SK-N-SH treated with all-trans-retinoic acid at 6 μM for 48 hours (cell line): ENCODE data around the gene FANCC.

Experiments
- ATAC-seq: fragments of 200-7000 bp; cut with Tn5 transposase; 3 replicates; pipeline ENCODE4 v1.9.1; 2020; ENCODE audit warnings: mild to moderate bottlenecking, moderate library complexity
- ARNTL ChIP-seq: fragments of 450-650 bp; formaldehyde crosslinking; IDR thresholded peaks from 2 replicates; pipeline ENCODE4 v1.5.0; 2020; ENCODE audit warnings: low read depth, mild to moderate bottlenecking, moderate library complexity, borderline replicate concordance
- BACH2 ChIP-seq: fragments of 250-450 bp; sonication (Bioruptor Pico); IDR thresholded peaks from 2 replicates; pipeline ENCODE4 v1.9.0; 2021; ENCODE audit warnings: mild to moderate bottlenecking, borderline replicate concordance
- CSDC2 ChIP-seq: fragments of 250-450 bp; sonication (Bioruptor Pico); IDR thresholded peaks from 2 replicates; pipeline ENCODE4 v1.5.0; 2020; ENCODE audit warnings: mild to moderate bottlenecking, moderate library complexity
- ESRRG ChIP-seq: fragments of 250-450 bp; sonication (Bioruptor Pico); IDR thresholded peaks from 2 replicates; pipeline ENCODE4 v1.6.1; 2021; ENCODE audit warnings: mild to moderate bottlenecking
- GLIS3 ChIP-seq: fragments of 250-450 bp; sonication (Bioruptor Pico); IDR thresholded peaks from 2 replicates; pipeline ENCODE4 v1.5.0; 2020; ENCODE audit warnings: mild to moderate bottlenecking, moderate library complexity
- ISL1 ChIP-seq: fragments of 250-450 bp; sonication (Bioruptor Pico); IDR thresholded peaks from 2 replicates; pipeline ENCODE4 v2.1.2; 2022; ENCODE audit warnings: mild to moderate bottlenecking, moderate library complexity
- OSR1 ChIP-seq: fragments of 250-450 bp; sonication (Bioruptor Pico); IDR thresholded peaks from 2 replicates; pipeline ENCODE4 v1.8.0; 2022; ENCODE audit warnings: moderate library complexity, mild to moderate bottlenecking, inconsistent platforms
- PPARA ChIP-seq: fragments of 250-450 bp; sonication (Bioruptor Pico); IDR thresholded peaks from 2 replicates; pipeline ENCODE4 v1.5.0; 2020; ENCODE audit warnings: mild to moderate bottlenecking, borderline replicate concordance
- RARB ChIP-seq: fragments of 250-450 bp; sonication (Bioruptor Pico); IDR thresholded peaks from 2 replicates; pipeline ENCODE4 v1.8.0; 2021; ENCODE audit warnings: mild to moderate bottlenecking, moderate library complexity
- SNAI2 ChIP-seq: fragments of 250-450 bp; sonication (Bioruptor Pico); IDR thresholded peaks from 2 replicates; pipeline ENCODE4 v1.5.0; 2020; ENCODE audit warnings: mild to moderate bottlenecking, moderate library complexity
- TCF4 ChIP-seq: fragments of 250-450 bp; sonication (Bioruptor Pico); IDR thresholded peaks from 2 replicates; pipeline ENCODE4 v1.8.0; 2021; ENCODE audit warnings: mild to moderate bottlenecking, moderate library complexity, borderline replicate concordance
- ZC3H10 ChIP-seq: fragments of 250-450 bp; sonication (Bioruptor Pico); IDR thresholded peaks from 2 replicates; pipeline ENCODE4 v1.5.1; 2021; ENCODE audit warnings: mild to moderate bottlenecking, moderate library complexity
- ZFP3 ChIP-seq: fragments of 250-450 bp; sonication (Bioruptor Pico); IDR thresholded peaks from 2 replicates; pipeline ENCODE4 v1.5.0; 2020; ENCODE audit warnings: mild to moderate bottlenecking, moderate library complexity
- ZFP30 ChIP-seq: fragments of 450-650 bp; formaldehyde crosslinking; IDR thresholded peaks from 2 replicates; pipeline ENCODE4 v1.5.0; 2022; ENCODE audit warnings: mild to moderate bottlenecking, moderate library complexity
- ZNF565 ChIP-seq: fragments of 450-650 bp; formaldehyde crosslinking; conservative IDR thresholded peaks from 2 replicates; pipeline ENCODE4 v1.5.0; 2020; ENCODE audit warnings: low read depth, mild to moderate bottlenecking, moderate library complexity
- ZNF70 ChIP-seq: fragments of 450-650 bp; formaldehyde crosslinking; IDR thresholded peaks from 2 replicates; pipeline ENCODE4 v1.5.0; 2020; ENCODE audit warnings: mild to moderate bottlenecking, moderate library complexity
- TF ChIP-seq, protein P1 (sequence below): fragments of 250-450 bp; sonication (Bioruptor Pico); IDR thresholded peaks from 2 replicates; pipeline ENCODE4 v1.8.0; 2021; ENCODE audit warnings: low read depth, mild to moderate bottlenecking, moderate library complexity, borderline replicate concordance
- TF ChIP-seq, protein P2 (sequence below): fragments of 250-450 bp; sonication (Bioruptor Pico); IDR thresholded peaks from 2 replicates; pipeline ENCODE4 v1.5.1; 2020; ENCODE audit warnings: low read depth, mild to moderate bottlenecking, moderate library complexity
- TF ChIP-seq, protein P3 (sequence below): fragments of 250-450 bp; sonication (Bioruptor Pico); IDR thresholded peaks from 2 replicates; pipeline ENCODE4 v1.5.0; 2020; ENCODE audit warnings: mild to moderate bottlenecking, moderate library complexity
- TF ChIP-seq, protein P4 (sequence below): fragments of 250-450 bp; sonication (Bioruptor Pico); IDR thresholded peaks from 2 replicates; pipeline ENCODE4 v1.8.0; 2020; ENCODE audit warnings: mild to moderate bottlenecking, moderate library complexity, borderline replicate concordance

The FANCC gene

DNA sequence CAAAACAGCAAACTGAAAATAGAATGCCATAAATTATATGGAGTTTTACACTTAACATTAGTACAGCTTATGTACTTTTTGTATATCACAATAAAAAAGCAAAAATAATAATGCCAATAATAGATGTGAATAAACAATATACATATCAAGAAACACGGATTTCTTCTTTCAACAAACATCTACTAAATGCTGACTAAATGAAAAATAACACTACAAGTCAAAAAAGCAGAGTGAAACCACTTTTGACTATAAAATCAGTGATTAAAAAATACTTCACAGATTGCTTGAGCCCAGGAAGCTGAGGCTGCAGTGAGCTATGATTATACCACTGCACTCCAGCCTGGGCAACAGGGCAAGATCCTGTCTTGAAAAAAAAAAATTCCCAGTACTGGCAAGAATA, 32.2 kb downstream of the FANCC start:
- ATAC-seq = no peak
- TF ChIP-seq OSR1 (CRISPR knock-in tag) (no peak), TCF4 (no peak), SNAI2 (CRISPR knock-in tag) (no peak), RARB (no peak), ZC3H10 (CRISPR knock-in tag) (no peak)
- TF ChIP-seq, protein P1, sequence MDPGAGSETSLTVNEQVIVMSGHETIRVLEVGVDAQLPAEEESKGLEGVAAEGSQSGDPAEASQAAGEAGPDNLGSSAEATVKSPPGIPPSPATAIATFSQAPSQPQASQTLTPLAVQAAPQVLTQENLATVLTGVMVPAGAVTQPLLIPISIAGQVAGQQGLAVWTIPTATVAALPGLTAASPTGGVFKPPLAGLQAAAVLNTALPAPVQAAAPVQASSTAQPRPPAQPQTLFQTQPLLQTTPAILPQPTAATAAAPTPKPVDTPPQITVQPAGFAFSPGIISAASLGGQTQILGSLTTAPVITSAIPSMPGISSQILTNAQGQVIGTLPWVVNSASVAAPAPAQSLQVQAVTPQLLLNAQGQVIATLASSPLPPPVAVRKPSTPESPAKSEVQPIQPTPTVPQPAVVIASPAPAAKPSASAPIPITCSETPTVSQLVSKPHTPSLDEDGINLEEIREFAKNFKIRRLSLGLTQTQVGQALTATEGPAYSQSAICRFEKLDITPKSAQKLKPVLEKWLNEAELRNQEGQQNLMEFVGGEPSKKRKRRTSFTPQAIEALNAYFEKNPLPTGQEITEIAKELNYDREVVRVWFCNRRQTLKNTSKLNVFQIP (CRISPR knock-in tag) = no peak

DNA sequence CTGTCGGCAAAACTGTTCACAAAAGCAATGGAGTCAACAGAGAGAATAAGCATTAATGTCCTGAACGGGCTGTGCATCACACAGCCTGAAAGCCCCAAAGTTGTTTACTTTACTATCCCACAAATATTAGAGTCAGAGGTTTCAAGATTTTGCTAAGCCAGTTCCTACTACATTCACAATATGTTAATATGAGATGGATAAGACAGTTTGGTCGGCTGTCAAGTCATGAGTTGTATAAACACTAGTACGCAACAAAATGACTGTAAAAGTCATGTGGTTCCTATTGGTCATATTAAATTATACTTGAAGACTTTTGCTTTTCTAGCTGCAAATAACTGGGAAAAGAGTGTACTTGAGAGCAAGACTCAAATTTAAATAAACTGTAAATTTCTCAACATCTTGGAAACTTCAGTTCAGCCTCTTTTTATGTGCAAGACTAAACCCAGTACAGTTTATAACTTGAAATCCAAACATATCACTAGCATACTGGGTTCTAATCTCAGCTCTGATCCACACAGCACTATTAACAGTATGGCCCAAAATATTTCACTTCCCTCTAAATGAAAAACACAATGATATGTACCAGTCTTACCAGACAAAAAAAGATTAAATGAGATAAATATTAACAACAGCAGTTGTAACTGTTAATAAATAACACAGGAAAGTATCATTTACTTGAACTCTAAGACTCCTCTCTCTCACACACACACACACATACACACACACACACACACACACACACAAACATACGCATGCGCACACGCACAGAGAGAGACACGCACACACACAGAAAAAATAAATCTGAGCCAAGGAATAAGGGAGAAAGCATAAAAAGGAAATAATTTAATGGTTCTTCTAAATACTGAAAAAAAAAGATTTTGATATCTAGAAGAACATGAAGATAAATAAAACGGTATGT, 33.1 kb downstream of the FANCC start:
- no peak for TF ChIP-seq OSR1 (CRISPR knock-in tag)
- TF ChIP-seq, protein P2, sequence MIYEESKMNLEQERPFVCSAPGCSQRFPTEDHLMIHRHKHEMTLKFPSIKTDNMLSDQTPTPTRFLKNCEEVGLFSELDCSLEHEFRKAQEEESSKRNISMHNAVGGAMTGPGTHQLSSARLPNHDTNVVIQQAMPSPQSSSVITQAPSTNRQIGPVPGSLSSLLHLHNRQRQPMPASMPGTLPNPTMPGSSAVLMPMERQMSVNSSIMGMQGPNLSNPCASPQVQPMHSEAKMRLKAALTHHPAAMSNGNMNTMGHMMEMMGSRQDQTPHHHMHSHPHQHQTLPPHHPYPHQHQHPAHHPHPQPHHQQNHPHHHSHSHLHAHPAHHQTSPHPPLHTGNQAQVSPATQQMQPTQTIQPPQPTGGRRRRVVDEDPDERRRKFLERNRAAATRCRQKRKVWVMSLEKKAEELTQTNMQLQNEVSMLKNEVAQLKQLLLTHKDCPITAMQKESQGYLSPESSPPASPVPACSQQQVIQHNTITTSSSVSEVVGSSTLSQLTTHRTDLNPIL = no peak
- TF ChIP-seq BACH2 (CRISPR knock-in tag) = no peak
- TF ChIP-seq ZNF565 (CRISPR knock-in tag) = no peak
- TF ChIP-seq, protein P1 (CRISPR knock-in tag) = no peak
- TF ChIP-seq ARNTL (CRISPR knock-in tag) = no peak
- no peak for TF ChIP-seq ISL1 (CRISPR knock-in tag)
- TF ChIP-seq TCF4 = no peak
- no peak for TF ChIP-seq ZNF70
- TF ChIP-seq ZC3H10 (CRISPR knock-in tag) = no peak
- no peak for TF ChIP-seq RARB
- TF ChIP-seq SNAI2 (CRISPR knock-in tag) = no peak
- TF ChIP-seq ZFP3 = no peak
- ATAC-seq = no peak

DNA sequence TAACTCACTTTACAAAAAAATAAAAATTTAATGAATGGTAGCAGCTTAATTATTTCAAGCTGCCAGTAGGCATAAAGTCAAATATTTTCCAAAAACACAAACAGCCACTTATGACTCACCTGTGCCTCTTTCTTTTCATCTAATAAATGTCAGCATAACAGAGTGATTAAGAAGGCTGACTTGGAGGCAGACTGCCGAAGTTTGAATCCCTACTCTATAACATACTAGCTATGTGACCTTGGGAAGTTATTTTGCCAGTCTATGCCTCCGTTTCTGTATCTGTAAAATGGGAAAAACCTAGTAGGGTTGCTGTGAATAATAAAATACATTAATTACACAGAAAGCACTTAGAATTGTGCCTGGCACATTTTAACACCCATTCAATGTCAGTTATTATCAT, 33.8 kb downstream of the FANCC start:
- TF ChIP-seq PPARA (no peak), ZNF565 (CRISPR knock-in tag) (no peak), ZFP3 (no peak), CSDC2 (CRISPR knock-in tag) (no peak), BACH2 (CRISPR knock-in tag) (no peak), ZFP30 (CRISPR knock-in tag) (no peak), ZNF70 (no peak), OSR1 (CRISPR knock-in tag) (no peak), ARNTL (CRISPR knock-in tag) (no peak), ESRRG (CRISPR knock-in tag) (no peak), GLIS3 (CRISPR knock-in tag) (no peak)
- TF ChIP-seq, protein P3, sequence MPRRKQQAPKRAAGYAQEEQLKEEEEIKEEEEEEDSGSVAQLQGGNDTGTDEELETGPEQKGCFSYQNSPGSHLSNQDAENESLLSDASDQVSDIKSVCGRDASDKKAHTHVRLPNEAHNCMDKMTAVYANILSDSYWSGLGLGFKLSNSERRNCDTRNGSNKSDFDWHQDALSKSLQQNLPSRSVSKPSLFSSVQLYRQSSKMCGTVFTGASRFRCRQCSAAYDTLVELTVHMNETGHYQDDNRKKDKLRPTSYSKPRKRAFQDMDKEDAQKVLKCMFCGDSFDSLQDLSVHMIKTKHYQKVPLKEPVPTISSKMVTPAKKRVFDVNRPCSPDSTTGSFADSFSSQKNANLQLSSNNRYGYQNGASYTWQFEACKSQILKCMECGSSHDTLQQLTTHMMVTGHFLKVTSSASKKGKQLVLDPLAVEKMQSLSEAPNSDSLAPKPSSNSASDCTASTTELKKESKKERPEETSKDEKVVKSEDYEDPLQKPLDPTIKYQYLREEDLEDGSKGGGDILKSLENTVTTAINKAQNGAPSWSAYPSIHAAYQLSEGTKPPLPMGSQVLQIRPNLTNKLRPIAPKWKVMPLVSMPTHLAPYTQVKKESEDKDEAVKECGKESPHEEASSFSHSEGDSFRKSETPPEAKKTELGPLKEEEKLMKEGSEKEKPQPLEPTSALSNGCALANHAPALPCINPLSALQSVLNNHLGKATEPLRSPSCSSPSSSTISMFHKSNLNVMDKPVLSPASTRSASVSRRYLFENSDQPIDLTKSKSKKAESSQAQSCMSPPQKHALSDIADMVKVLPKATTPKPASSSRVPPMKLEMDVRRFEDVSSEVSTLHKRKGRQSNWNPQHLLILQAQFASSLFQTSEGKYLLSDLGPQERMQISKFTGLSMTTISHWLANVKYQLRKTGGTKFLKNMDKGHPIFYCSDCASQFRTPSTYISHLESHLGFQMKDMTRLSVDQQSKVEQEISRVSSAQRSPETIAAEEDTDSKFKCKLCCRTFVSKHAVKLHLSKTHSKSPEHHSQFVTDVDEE (CRISPR knock-in tag) = no peak
- TF ChIP-seq, protein P2 = no peak
- TF ChIP-seq, protein P4, sequence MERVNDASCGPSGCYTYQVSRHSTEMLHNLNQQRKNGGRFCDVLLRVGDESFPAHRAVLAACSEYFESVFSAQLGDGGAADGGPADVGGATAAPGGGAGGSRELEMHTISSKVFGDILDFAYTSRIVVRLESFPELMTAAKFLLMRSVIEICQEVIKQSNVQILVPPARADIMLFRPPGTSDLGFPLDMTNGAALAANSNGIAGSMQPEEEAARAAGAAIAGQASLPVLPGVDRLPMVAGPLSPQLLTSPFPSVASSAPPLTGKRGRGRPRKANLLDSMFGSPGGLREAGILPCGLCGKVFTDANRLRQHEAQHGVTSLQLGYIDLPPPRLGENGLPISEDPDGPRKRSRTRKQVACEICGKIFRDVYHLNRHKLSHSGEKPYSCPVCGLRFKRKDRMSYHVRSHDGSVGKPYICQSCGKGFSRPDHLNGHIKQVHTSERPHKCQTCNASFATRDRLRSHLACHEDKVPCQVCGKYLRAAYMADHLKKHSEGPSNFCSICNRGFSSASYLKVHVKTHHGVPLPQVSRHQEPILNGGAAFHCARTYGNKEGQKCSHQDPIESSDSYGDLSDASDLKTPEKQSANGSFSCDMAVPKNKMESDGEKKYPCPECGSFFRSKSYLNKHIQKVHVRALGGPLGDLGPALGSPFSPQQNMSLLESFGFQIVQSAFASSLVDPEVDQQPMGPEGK = no peak
- TF ChIP-seq, protein P1 (CRISPR knock-in tag) = no peak

More for the DNA sequence above, 33.8 kb downstream of the FANCC start:
- no peak for ATAC-seq
